SH-SY5Y (cell line): Measurements from ENCODE around the gene BRCA1.

Experiments used
- GATA2 ChIP-seq: IDR thresholded peaks from 2 replicates; pipeline ENCODE4 v1.6.1; 2011; ENCODE audit warnings: mild to moderate bottlenecking, low read depth, low read length
- GATA3 ChIP-seq: IDR thresholded peaks from 2 replicates; pipeline ENCODE4 v1.6.1; 2011; ENCODE audit warnings: low read depth, mild to moderate bottlenecking, low read length, moderate library complexity

GRCh38 chr17:43085474-43085873 lies 39.7 kb downstream of the BRCA1 start:
- TF ChIP-seq GATA3 (no peak), GATA2 (no peak)
